ENCODE results near the gene SMYD2. TPM values are rescaled to one million over a fixed set of nuclear protein-coding genes. Genes with fewer than 3 reads are reported as not detected.
A peak's percentile ranks its signal among the peaks of the same experiment; 100 is the strongest.

SMYD2 gene
- total RNA-seq, 4 donors from 2014 or later, result 10.5 to 23.7 (median 15.0) TPM

DNA sequence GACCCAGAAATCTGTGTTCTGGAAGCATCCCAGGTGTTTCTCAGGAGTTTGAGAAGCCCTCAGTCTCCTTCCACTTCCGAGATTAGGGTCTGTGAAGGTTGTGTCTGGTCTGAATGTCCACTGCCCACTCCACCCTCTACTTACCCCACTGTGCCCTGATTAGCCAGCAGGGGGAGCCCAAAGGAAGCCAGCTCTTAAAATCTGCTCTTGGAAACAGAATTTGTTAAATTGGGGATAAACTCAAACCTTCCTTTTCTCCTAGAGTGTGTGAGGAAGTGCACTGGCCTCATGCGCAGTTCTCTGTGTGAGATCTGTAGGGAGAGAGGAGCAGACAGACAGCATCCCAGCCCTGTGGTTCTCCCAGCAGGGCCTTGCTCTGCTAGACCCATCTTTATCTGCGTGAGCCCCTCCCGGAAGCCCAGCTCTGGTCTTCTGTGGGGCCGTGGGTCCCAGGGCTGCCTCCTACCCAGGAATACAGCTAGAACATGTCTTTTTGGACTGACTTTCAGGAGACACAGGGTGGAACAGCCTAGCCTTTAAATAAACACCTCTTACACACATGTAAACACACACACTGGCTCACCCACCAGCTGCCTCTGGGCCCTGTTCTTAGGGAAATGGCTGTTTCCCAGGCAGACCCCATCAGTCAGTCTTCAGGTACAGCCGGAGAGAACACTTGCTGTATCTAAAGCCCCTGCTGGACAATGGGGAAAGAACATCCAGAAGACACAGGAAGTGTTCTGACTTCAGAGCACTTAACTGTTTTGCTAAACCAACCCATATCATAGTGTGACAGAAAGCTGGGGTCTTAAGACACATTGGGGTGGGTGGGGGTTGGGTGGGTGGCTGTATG lies 52.2 kb downstream of the SMYD2 start:
- WGBS, 2 donors, result 56 to 63% methylated on average over 6 of the region's 6 CpGs
- Histone ChIP-seq H3K9me3 (no peaks in the 10 kb centered on the region), H3K36me3 (no peaks in the 10 kb centered on the region), H3K4me3 (no peak overlapping the region), H3K27me3 (no peaks in the 10 kb centered on the region), H3K27ac (no peak overlapping the region), H3K4me1 (peaks cover 0 to 17% (median 0%) of the 10 kb centered on the region in 4 donors)
- DNase-seq (ENCODE audit: low spot score in 2 of 2), result peak; percentile 31 to 66
- TF ChIP-seq POLR2A (IDR thresholded peaks at IDR 0.05), result no peak
- TF ChIP-seq CTCF (IDR thresholded peaks at IDR 0.05), result peak; percentile 69 to 84 (median 73)

GRCh38 chr1:214335567-214335966 lies 54.6 kb downstream of the SMYD2 start:
- Histone ChIP-seq H3K36me3 (no peaks in the 10 kb centered on the region), H3K27me3 (no peaks in the 10 kb centered on the region), H3K4me1 (peaks cover 0 to 14% (median 0%) of the 10 kb centered on the region in 4 donors), H3K27ac (no peak overlapping the region), H3K9me3 (no peaks in the 10 kb centered on the region), H3K4me3 (no peak overlapping the region)
- no peak for TF ChIP-seq POLR2A (IDR thresholded peaks at IDR 0.05)
- no peak for TF ChIP-seq CTCF (IDR thresholded peaks at IDR 0.05)
- TF ChIP-seq EP300 (IDR thresholded peaks at IDR 0.05), result no peak
- 90 to 94% methylated on average over 4 of the region's 4 CpGs for WGBS, 2 donors
- DNase-seq (ENCODE audit: low spot score in 2 of 2), result no peak

- WGBS, 2 donors, result 71% methylated on average over 2 of the region's 2 CpGs
- Histone ChIP-seq H3K27ac (no peak overlapping the region), H3K9me3 (no peaks in the 10 kb centered on the region), H3K4me3 (no peak overlapping the region), H3K4me1 (peaks cover 0 to 14% (median 0%) of the 10 kb centered on the region in 4 donors), H3K27me3 (no peaks in the 10 kb centered on the region), H3K36me3 (no peaks in the 10 kb centered on the region)
- TF ChIP-seq EP300 (IDR thresholded peaks at IDR 0.05) (no peak), CTCF (IDR thresholded peaks at IDR 0.05) (no peak), POLR2A (IDR thresholded peaks at IDR 0.05) (no peak)
- no peak for DNase-seq (ENCODE audit: low spot score in 2 of 2)
Measured at GRCh38 chr1:214337015-214337414, 56.1 kb downstream of the SMYD2 start.

DNA sequence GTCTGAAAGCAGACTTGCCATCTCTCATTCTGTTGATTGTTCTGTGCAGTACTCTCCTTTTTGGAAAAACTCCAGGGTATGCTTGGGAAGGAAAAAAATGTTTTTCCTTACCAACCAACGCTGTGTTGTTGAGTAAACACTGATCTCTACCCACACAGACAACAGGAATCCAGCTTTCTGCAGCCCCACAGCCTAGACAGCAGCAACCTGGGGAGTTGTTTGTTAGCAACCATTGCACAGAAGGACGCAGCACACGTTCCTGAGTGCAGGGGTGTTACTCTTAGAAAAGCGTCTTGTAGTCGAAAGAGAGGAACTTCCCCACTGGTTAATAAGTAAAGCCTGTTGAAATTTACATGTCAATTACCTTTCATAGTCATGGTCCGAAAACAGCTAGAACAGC lies 56.6 kb downstream of the SMYD2 start:
- Histone ChIP-seq H3K27me3 (no peaks in the 10 kb centered on the region), H3K36me3 (peaks cover 0 to under 1% (median 0%) of the 10 kb centered on the region in 3 donors), H3K4me3 (no peak overlapping the region), H3K4me1 (peaks cover 0 to 14% (median 0%) of the 10 kb centered on the region in 4 donors), H3K9me3 (no peaks in the 10 kb centered on the region), H3K27ac (no peak overlapping the region)
- TF ChIP-seq EP300 (IDR thresholded peaks at IDR 0.05) (no peak), CTCF (IDR thresholded peaks at IDR 0.05) (no peak), POLR2A (IDR thresholded peaks at IDR 0.05) (no peak)
- DNase-seq (ENCODE audit: low spot score in 2 of 2), result no peak
- 32 to 36% methylated on average over 6 of the region's 6 CpGs for WGBS, 2 donors

DNA sequence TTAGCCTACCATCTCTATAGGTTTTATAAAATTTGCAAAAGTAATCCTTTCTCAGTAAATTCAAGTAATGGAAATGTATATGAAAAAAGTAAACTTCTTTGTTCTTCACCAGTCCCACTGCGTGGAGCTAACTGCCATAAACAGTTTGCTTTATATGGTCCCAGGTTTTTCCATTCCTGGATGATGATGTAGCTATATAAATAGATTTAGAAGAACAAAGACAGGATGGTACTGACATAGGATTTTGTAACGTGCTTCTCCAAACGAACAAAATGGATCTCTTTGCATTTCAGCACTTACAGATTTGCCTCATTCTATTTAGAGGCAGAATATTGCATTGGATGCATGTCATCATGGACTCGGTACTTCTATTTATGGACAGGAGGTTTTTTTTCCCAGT lies 57.3 kb downstream of the SMYD2 start:
- Histone ChIP-seq H3K4me3 (no peak overlapping the region), H3K27ac (no peak overlapping the region), H3K4me1 (peaks cover 0 to 12% (median 0%) of the 10 kb centered on the region in 4 donors), H3K36me3 (peaks cover 0 to 7% (median 0%) of the 10 kb centered on the region in 3 donors), H3K9me3 (no peaks in the 10 kb centered on the region), H3K27me3 (no peaks in the 10 kb centered on the region)
- no peak for DNase-seq (ENCODE audit: low spot score in 2 of 2)
- TF ChIP-seq CTCF (IDR thresholded peaks at IDR 0.05), result no peak
- TF ChIP-seq POLR2A (IDR thresholded peaks at IDR 0.05), result no peak
- TF ChIP-seq EP300 (IDR thresholded peaks at IDR 0.05), result no peak
- 52 to 68% methylated on average over 4 of the region's 4 CpGs for WGBS, 2 donors
